AG09309 (cell line): ENCODE measurements around the gene LMBR1L.
A peak's percentile ranks its signal among the peaks of the same experiment; 100 is the strongest.
"Not testable (repeated sequence)": the region's sequence is repeated elsewhere in the genome, so short reads cannot be mapped to it uniquely, and the experiment has no call there.

Source experiments
- DNase-seq: peaks from one replicate; pipeline ENCODE4 v3.0.0-alpha.2; 2010; ENCODE audit warnings: low read depth
- H3K4me3 ChIP-seq: 2 replicates; pipeline ENCODE4 v1.5.1; 2011; ENCODE audit warnings: mild to moderate bottlenecking, low read depth, low read length, moderate library complexity; ENCODE audit not compliant: control insufficient read depth
- CTCF ChIP-seq: IDR thresholded peaks from 2 replicates; pipeline ENCODE4 v1.5.1; 2011; ENCODE audit warnings: mild to moderate bottlenecking, low read depth, low read length, inconsistent platforms; ENCODE audit not compliant: insufficient read depth, control insufficient read depth; ENCODE audit errors: missing control alignments

Gene LMBR1L

GRCh38 chr12:49131051-49131893, 20.6 kb upstream of the LMBR1L start, which contains the start of gene TUBA1B:
Gene TUBA1B, minus strand, starts transcription at chr12:49131395. Its CDS starts 95 bp downstream, at chr12:49131300.
- DNase-seq = no peak
- peak within 1 kb of the TSS; percentile 92 for H3K4me3 ChIP-seq
- no peak for TF ChIP-seq CTCF

- H3K4me3 ChIP-seq = peak overlapping the region; percentile 92
- peak; percentile 82 for DNase-seq
- TF ChIP-seq CTCF = peak; percentile 96
These were observed 19.8 kb upstream of the LMBR1L start for GRCh38 chr12:49130151-49131050.

GRCh38 chr12:49129332-49130150, 18.9 kb upstream of the LMBR1L start:
- H3K4me3 ChIP-seq = peak overlapping the region; percentile 92
- DNase-seq = no peak
- TF ChIP-seq CTCF = no peak

- not testable (repeated sequence) for H3K4me3 ChIP-seq
These were observed 17.3 kb upstream of the LMBR1L start for GRCh38 chr12:49127971-49128370.

GRCh38 chr12:49126852-49127763, 16.5 kb upstream of the LMBR1L start:
- no peak for TF ChIP-seq CTCF
- no peak for DNase-seq
- no peak overlapping the region for H3K4me3 ChIP-seq

More at GRCh38 chr12:49127971-49128370, 17.3 kb upstream of the LMBR1L start:
- DNase-seq = not testable (repeated sequence)

GRCh38 chr12:49121047-49121696, 10.5 kb upstream of the LMBR1L start:
- H3K4me3 ChIP-seq = no peak overlapping the region
- TF ChIP-seq CTCF = peak; percentile 77
- DNase-seq = no peak
